Keratinocyte (primary cell): ENCODE measurements around the gene MAGEL2. TPM values are rescaled to one million over a fixed set of nuclear protein-coding genes. Genes with fewer than 3 reads are reported as not detected.

Experiments used
- DNase-seq: peaks from one replicate; pipeline ENCODE4 v3.0.0-alpha.2; 2011; ENCODE audit warnings: low read depth, missing footprints, low spot score
- FAIRE-seq: peaks from 2 replicates; lab custom pipeline; 2011; peaks lifted over from hg19 to GRCh38; lab: Jason Lieb, UNC
- H2AFZ ChIP-seq: 2 replicates; pipeline ENCODE4 v1.6.0; 2012; ENCODE audit warnings: low read length, control low read depth, inconsistent platforms; ENCODE audit not compliant: control insufficient read depth
- H3K27ac ChIP-seq: 2 replicates; pipeline ENCODE4 v1.5.1; 2011; ENCODE audit warnings: low read length; ENCODE audit not compliant: control insufficient read depth, insufficient read depth
- H3K27me3 ChIP-seq: 3 replicates; pipeline ENCODE4 v1.6.0; 2011; ENCODE audit warnings: low read length; ENCODE audit not compliant: control insufficient read depth, insufficient read depth; ENCODE audit errors: extremely low read depth
- H3K36me3 ChIP-seq, 2 experiments: 2 replicates in 1 of 2; 3 replicates in 1 of 2; pipeline ENCODE4 v1.5.1; 2011; ENCODE audit warnings: low read length in 2 of 2, mild to moderate bottlenecking in 1 of 2; ENCODE audit not compliant: control insufficient read depth in 2 of 2, insufficient read depth in 2 of 2; ENCODE audit errors: extremely low read depth in 1 of 2
- H3K4me1 ChIP-seq: 3 replicates; pipeline ENCODE4 v1.5.1; 2011; ENCODE audit warnings: low read length; ENCODE audit not compliant: control insufficient read depth, insufficient read depth; ENCODE audit errors: extremely low read depth
- H3K4me2 ChIP-seq: 3 replicates; pipeline ENCODE4 v1.6.0; 2011; ENCODE audit warnings: low read depth, low read length; ENCODE audit not compliant: control insufficient read depth, insufficient read depth; ENCODE audit errors: extremely low read depth
- H3K4me3 ChIP-seq, 3 experiments: fragments of 200-600 bp in 1 of 3; sonication (generic) in 1 of 3; 2 replicates in 2 of 3; 3 replicates in 1 of 3; pipeline ENCODE4 v1.5.1; 2011 to 2016; ENCODE audit warnings: low read length in 3 of 3, mild to moderate bottlenecking in 3 of 3, control low read depth in 2 of 3, inconsistent platforms in 1 of 3, low read depth in 1 of 3, mixed read lengths in 1 of 3, mixed run types in 1 of 3, moderate library complexity in 1 of 3; ENCODE audit not compliant: control insufficient read depth in 2 of 3, insufficient read depth in 2 of 3; ENCODE audit errors: extremely low read depth in 1 of 3
- H3K79me2 ChIP-seq: 2 replicates; pipeline ENCODE4 v1.6.0; 2012; ENCODE audit warnings: low read length; ENCODE audit not compliant: control insufficient read depth, insufficient read depth
- H3K9ac ChIP-seq: 3 replicates; pipeline ENCODE4 v1.6.0; 2011; ENCODE audit warnings: low read length; ENCODE audit not compliant: control insufficient read depth, insufficient read depth; ENCODE audit errors: extremely low read depth
- H3K9me1 ChIP-seq: 3 replicates; pipeline ENCODE4 v1.6.0; 2011; ENCODE audit warnings: low read length; ENCODE audit not compliant: control insufficient read depth, insufficient read depth; ENCODE audit errors: extremely low read depth
- H3K9me3 ChIP-seq: 2 replicates; pipeline ENCODE4 v1.5.1; 2012; ENCODE audit warnings: low read depth, low read length; ENCODE audit not compliant: control insufficient read depth
- H4K20me1 ChIP-seq: 3 replicates; pipeline ENCODE4 v1.6.0; 2011; ENCODE audit warnings: low read length; ENCODE audit not compliant: control insufficient read depth, insufficient read depth; ENCODE audit errors: extremely low read depth
- CTCF ChIP-seq, 3 experiments: IDR thresholded peaks in 1 of 3; conservative IDR thresholded peaks in 1 of 3; optimal IDR thresholded peaks in 1 of 3; 2 replicates in 2 of 3; 3 replicates in 1 of 3; pipeline versions ENCODE3 to v1.5.1; 2011; ENCODE audit warnings: low read length in 3 of 3, mild to moderate bottlenecking in 3 of 3, moderate library complexity in 2 of 3, control low read depth in 1 of 3, inconsistent platforms in 1 of 3; ENCODE audit not compliant: insufficient read depth in 2 of 3; ENCODE audit errors: extremely low read depth in 1 of 3
- EZH2 ChIP-seq: IDR thresholded peaks from one replicate; pipeline ENCODE4 v1.6.1; 2012; ENCODE audit warnings: inconsistent platforms, mild to moderate bottlenecking, low read length, moderate library complexity
- dilution Hi-C: fragments of 300-500 bp; cut with MboI; formaldehyde crosslinking; loops from one replicate; pipeline ENCODE4 v1.7.0; 2020; ENCODE audit warnings: low sequenced_read_pairs; ENCODE audit not compliant: extremely low pct_ligation_motif_present
- polyA plus RNA-seq, 5 experiments: library from polyadenylated mRNA; depleted of rRNA in 3 of 5; stranded (reverse) in 3 of 5; stranded (forward) in 1 of 5; unstranded in 1 of 5; fragments of >200 nt; gene quantifications; 1 replicate in 1 of 5; 2 replicates in 3 of 5; 3 replicates in 1 of 5; pipeline versions ENCODE4 v1.2.1 to v1.2.3, GENCODE V29; 2011 to 2012; ENCODE audit warnings: missing spikeins in 2 of 5, low read depth in 1 of 5, low replicate concordance in 1 of 5

Gene MAGEL2
- polyA plus RNA-seq, 1 donor (not counting 4 experiments of a cell fraction or from before 2014, with no cell fraction given) = not detected

- Histone ChIP-seq H3K4me3 (no peak overlapping the region), H3K79me2 (no peaks in the 10 kb centered on the region), H3K36me3 (no peaks in the 10 kb centered on the region), H3K4me2 (no peak overlapping the region), H3K27ac (no peak overlapping the region), H3K27me3 (no peaks in the 10 kb centered on the region), H4K20me1 (no peaks in the 10 kb centered on the region), H3K9me1 (no peaks in the 10 kb centered on the region), H2AFZ (no peak overlapping the region), H3K9ac (no peak overlapping the region), H3K4me1 (no peaks in the 10 kb centered on the region), H3K9me3 (peaks cover 3% of the 10 kb centered on the region)
- no peak for DNase-seq
- TF ChIP-seq CTCF (optimal IDR thresholded peaks at IDR 0.05 in 1 of 3, IDR thresholded peaks at IDR 0.05 in 1 of 3, conservative IDR thresholded peaks at IDR 0.05 in 1 of 3; ENCODE audit: extremely low read depth in 1 of 3, insufficient read depth in 2 of 3, low read length in 3 of 3) (peak in 2 of 3 experiments; percentile 30 to 33), EZH2 (no peak)
- FAIRE-seq = no peak
- dilution Hi-C loops = no loop called here
These were observed 1.4 kb upstream of the MAGEL2 start for GRCh38 chr15:23648920-23649515.

GRCh38 chr15:23647001-23647295 is 719 bp downstream of the MAGEL2 start:
- H3K36me3 ChIP-seq = no peaks in the 10 kb centered on the region

More at GRCh38 chr15:23647001-23647295, 719 bp downstream of the MAGEL2 start:
- Histone ChIP-seq H2AFZ (no peak overlapping the region), H3K9ac (no peak overlapping the region), H3K4me2 (no peak overlapping the region), H3K9me1 (no peaks in the 10 kb centered on the region), H3K4me1 (no peaks in the 10 kb centered on the region), H3K79me2 (no peaks in the 10 kb centered on the region), H4K20me1 (no peaks in the 10 kb centered on the region), H3K27me3 (no peaks in the 10 kb centered on the region), H3K9me3 (peaks cover 3% of the 10 kb centered on the region), H3K4me3 (no peak overlapping the region), H3K27ac (no peak overlapping the region)
- FAIRE-seq = no peak
- DNase-seq = no peak
- TF ChIP-seq CTCF (optimal IDR thresholded peaks at IDR 0.05 in 1 of 3, IDR thresholded peaks at IDR 0.05 in 1 of 3, conservative IDR thresholded peaks at IDR 0.05 in 1 of 3; ENCODE audit: extremely low read depth in 1 of 3, insufficient read depth in 2 of 3, low read length in 3 of 3) = no peak
- no peak for TF ChIP-seq EZH2
- dilution Hi-C loops = no loop called here
